A673 (cell line): ENCODE data around the gene CFAP61. TPM values are rescaled to one million over a fixed set of nuclear protein-coding genes. Genes with fewer than 3 reads are reported as not detected.

ENCODE experiments used
- BruUV-seq: library from RNA; stranded (reverse); fragments of 400-500 nt; replicated peaks from 2 replicates; lab custom pipeline; 2021; lab: Mats Ljungman, UMichigan
- CTCF ChIA-PET: fragments of 300-600 bp; sonication (Branson Sonifier 250); formaldehyde crosslinking; loops from one replicate; lab custom pipeline; 2022; ENCODE audit warnings: antibody characterized with exemption; lab: Charles Lee
- POLR2A ChIA-PET: fragments of 300-600 bp; sonication (Branson Sonifier 250); formaldehyde crosslinking; loops from one replicate; lab custom pipeline; 2022; ENCODE audit warnings: antibody characterized with exemption; ENCODE audit not compliant: low non-redundant PET; lab: Charles Lee
- DNase-seq: peaks from one replicate; pipeline ENCODE4 v3.0.0-alpha.2; 2015; ENCODE audit warnings: low spot score
- H3K27ac ChIP-seq: fragments of 200-600 bp; sonication (generic); 2 replicates; pipeline ENCODE4 v1.5.1; 2016; ENCODE audit warnings: mixed run types, low read depth, mild to moderate bottlenecking, mixed read lengths, antibody characterized with exemption, low read length; ENCODE audit not compliant: poor library complexity, severe bottlenecking
- H3K27me3 ChIP-seq: fragments of 200-600 bp; sonication (generic); replicated peaks from 2 replicates; pipeline ENCODE4 v1.6.1; 2017; ENCODE audit warnings: mixed run types, low read depth, mild to moderate bottlenecking, mixed read lengths, antibody characterized with exemption, low read length; ENCODE audit not compliant: insufficient read depth, poor library complexity
- H3K36me3 ChIP-seq: fragments of 200-600 bp; sonication (generic); 2 replicates; pipeline ENCODE4 v1.6.1; 2016; ENCODE audit warnings: mixed run types, mild to moderate bottlenecking, mixed read lengths, antibody characterized with exemption, low read length; ENCODE audit not compliant: insufficient read depth, poor library complexity, severe bottlenecking
- H3K4me1 ChIP-seq: fragments of 200-600 bp; sonication (generic); 2 replicates; pipeline ENCODE4 v1.6.1; 2017; ENCODE audit warnings: mixed run types, mild to moderate bottlenecking, mixed read lengths, antibody characterized with exemption, low read length; ENCODE audit not compliant: insufficient read depth, poor library complexity, severe bottlenecking
- H3K4me3 ChIP-seq: fragments of 200-600 bp; sonication (generic); 2 replicates; pipeline ENCODE4 v1.5.1; 2016; ENCODE audit warnings: low read depth, mixed run types, mild to moderate bottlenecking, mixed read lengths, low read length; ENCODE audit not compliant: poor library complexity, severe bottlenecking
- H3K9me3 ChIP-seq: fragments of 200-600 bp; sonication (generic); 2 replicates; pipeline ENCODE4 v1.6.1; 2016; ENCODE audit warnings: mixed run types, low read depth, mild to moderate bottlenecking, mixed read lengths, antibody characterized with exemption, low read length; ENCODE audit not compliant: poor library complexity, severe bottlenecking
- CTCF ChIP-seq: fragments of 300-800, 200-600 bp; sonication (generic); conservative IDR thresholded peaks from 2 replicates; pipeline ENCODE4 v1.5.1; 2017; ENCODE audit warnings: low read depth, mild to moderate bottlenecking, antibody characterized with exemption, low read length, moderate library complexity, mixed read lengths
- EZH2 ChIP-seq: fragments of 200-600 bp; sonication (generic); IDR thresholded peaks from 2 replicates; pipeline ENCODE4 v1.6.1; 2017; ENCODE audit warnings: borderline replicate concordance, low read depth, mild to moderate bottlenecking, mixed read lengths, antibody characterized with exemption, low read length; ENCODE audit not compliant: poor library complexity, severe bottlenecking
- intact Hi-C: fragments of 100-400 bp; cut with micrococcal nuclease; formaldehyde crosslinking; loops from one replicate; pipeline ENCODE4 v1.10.0; 2022; ENCODE audit not compliant: unreplicated experiment
- total RNA-seq: library from RNA; stranded (reverse); gene quantifications from 2 replicates; pipeline ENCODE4 v1.2.3, GENCODE V29; 2021

Gene CFAP61
- total RNA-seq, 1 experiment from 2014 or later = not detected

GRCh38 chr20:20083807-20084206 is 31.5 kb downstream of the CFAP61 start:
- intact Hi-C loops = loop anchor here (2.0 to 5.0 kb wide), 4 partner anchors 153 to 508 kb away; no protein-coding TSS in a partner anchor
- Histone ChIP-seq H3K27ac (no peak overlapping the region), H3K4me1 (peaks cover 7% of the 10 kb centered on the region), H3K9me3 (no peaks in the 10 kb centered on the region), H3K36me3 (no peaks in the 10 kb centered on the region), H3K27me3 (peaks cover 16% of the 10 kb centered on the region), H3K4me3 (no peak overlapping the region)
- ChIA-PET CTCF (no interaction called here), POLR2A (no interaction called here)
- DNase-seq = peak; percentile 64
- no TSS peak for BruUV-seq
- peak; percentile 70 for TF ChIP-seq CTCF
- no peak for TF ChIP-seq EZH2

GRCh38 chr20:20084296-20084752 is 32.0 kb downstream of the CFAP61 start:
- CTCF ChIA-PET = no interaction called here
- Histone ChIP-seq H3K4me1 (peaks cover 7% of the 10 kb centered on the region), H3K27ac (no peak overlapping the region), H3K27me3 (peaks cover 10% of the 10 kb centered on the region), H3K36me3 (no peaks in the 10 kb centered on the region), H3K4me3 (no peak overlapping the region), H3K9me3 (no peaks in the 10 kb centered on the region)
- TF ChIP-seq EZH2 (no peak), CTCF (no peak)
- no peak for DNase-seq
- POLR2A ChIA-PET = no interaction called here
- no TSS peak for BruUV-seq
- intact Hi-C loops = loop anchor here (2.0 to 5.0 kb wide), 2 partner anchors 484 to 508 kb away; no protein-coding TSS in a partner anchor

GRCh38 chr20:20085071-20085470 is 32.7 kb downstream of the CFAP61 start:
- ChIA-PET CTCF (no interaction called here), POLR2A (no interaction called here)
- Histone ChIP-seq H3K4me3 (no peak overlapping the region), H3K27ac (no peak overlapping the region), H3K36me3 (no peaks in the 10 kb centered on the region), H3K9me3 (no peaks in the 10 kb centered on the region), H3K4me1 (peaks cover 7% of the 10 kb centered on the region), H3K27me3 (peaks cover 5% of the 10 kb centered on the region)
- intact Hi-C loops = loop anchor here (2.0 kb wide), 1 partner anchor 484 kb away; no protein-coding TSS in a partner anchor
- BruUV-seq = no TSS peak
- peak; percentile 18 for DNase-seq
- TF ChIP-seq EZH2 (no peak), CTCF (no peak)
